ENCODE results near the gene ABHD6.

DNA sequence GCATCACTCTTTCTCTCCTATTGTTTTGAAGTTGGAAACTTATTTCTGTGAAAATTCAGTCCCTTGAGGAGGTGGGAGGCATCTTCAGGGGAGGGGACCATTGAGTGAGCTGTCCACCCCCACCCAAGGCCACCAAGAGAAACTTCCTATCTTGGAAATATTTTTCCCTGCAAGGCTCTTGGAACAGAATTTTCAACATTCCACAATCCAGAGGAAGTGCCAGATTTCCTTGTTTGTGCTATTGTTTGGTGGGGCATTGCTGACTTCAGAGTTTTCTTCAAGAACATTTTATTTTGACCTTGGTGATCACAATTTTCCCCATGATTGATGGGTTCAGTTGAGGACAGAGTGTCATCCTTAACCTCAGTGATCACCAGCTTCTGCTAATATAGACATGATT, 38.8 kb upstream of the ABHD6 start:
- TF ChIP-seq, protein P1, sequence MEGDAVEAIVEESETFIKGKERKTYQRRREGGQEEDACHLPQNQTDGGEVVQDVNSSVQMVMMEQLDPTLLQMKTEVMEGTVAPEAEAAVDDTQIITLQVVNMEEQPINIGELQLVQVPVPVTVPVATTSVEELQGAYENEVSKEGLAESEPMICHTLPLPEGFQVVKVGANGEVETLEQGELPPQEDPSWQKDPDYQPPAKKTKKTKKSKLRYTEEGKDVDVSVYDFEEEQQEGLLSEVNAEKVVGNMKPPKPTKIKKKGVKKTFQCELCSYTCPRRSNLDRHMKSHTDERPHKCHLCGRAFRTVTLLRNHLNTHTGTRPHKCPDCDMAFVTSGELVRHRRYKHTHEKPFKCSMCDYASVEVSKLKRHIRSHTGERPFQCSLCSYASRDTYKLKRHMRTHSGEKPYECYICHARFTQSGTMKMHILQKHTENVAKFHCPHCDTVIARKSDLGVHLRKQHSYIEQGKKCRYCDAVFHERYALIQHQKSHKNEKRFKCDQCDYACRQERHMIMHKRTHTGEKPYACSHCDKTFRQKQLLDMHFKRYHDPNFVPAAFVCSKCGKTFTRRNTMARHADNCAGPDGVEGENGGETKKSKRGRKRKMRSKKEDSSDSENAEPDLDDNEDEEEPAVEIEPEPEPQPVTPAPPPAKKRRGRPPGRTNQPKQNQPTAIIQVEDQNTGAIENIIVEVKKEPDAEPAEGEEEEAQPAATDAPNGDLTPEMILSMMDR (conservative IDR thresholded peaks at IDR 0.05) = no peak
- no peak for TF ChIP-seq EZH2 (IDR thresholded peaks at IDR 0.05; ENCODE audit: low read depth)
